Measurements from ENCODE around the gene IRF4. TPM values are rescaled to one million over a fixed set of nuclear protein-coding genes. Genes with fewer than 3 reads are reported as not detected.

Gene IRF4
- total RNA-seq, 1 donor from 2014 or later, result 6.0 TPM

DNA sequence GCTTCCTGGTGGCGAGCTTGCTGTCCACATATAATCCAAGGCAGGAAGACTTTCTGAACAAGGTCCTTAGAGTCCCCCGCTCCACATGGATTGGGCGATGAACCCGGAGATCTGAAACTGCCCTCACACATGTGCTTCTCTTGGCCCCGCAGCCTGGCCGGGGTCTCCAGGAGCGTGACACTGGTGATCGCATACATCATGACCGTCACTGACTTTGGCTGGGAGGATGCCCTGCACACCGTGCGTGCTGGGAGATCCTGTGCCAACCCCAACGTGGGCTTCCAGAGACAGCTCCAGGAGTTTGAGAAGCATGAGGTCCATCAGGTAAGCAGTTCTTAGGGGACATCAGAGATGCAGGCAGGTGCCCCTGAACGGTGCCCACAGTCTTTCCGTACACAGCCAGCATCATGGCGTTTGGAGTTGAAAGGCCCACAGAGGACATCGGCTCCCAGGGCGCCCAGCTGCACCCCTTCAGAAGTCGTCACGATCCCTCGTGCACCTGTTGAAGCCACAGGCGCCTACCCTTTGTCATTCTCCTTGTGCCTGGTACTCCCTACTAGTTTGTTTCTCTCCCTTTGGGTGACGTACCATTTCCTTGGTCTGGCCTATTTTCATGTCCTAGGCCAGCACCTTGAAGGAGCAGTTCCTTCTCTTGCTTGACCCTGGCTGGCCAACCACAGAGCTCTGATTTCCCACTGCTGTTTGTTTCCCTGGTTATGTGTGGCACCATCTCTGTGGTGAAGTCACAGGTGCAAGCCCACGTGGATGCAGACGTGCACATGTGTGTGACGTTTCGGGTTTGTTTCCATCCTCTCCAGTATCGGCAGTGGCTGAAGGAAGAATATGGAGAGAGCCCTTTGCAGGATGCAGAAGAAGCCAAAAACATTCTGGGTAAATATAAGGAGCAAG lies 43.3 kb upstream of the IRF4 start:
- DNase-seq (peak; percentile 45), ATAC-seq (no peak)
- TF ChIP-seq, protein P1, sequence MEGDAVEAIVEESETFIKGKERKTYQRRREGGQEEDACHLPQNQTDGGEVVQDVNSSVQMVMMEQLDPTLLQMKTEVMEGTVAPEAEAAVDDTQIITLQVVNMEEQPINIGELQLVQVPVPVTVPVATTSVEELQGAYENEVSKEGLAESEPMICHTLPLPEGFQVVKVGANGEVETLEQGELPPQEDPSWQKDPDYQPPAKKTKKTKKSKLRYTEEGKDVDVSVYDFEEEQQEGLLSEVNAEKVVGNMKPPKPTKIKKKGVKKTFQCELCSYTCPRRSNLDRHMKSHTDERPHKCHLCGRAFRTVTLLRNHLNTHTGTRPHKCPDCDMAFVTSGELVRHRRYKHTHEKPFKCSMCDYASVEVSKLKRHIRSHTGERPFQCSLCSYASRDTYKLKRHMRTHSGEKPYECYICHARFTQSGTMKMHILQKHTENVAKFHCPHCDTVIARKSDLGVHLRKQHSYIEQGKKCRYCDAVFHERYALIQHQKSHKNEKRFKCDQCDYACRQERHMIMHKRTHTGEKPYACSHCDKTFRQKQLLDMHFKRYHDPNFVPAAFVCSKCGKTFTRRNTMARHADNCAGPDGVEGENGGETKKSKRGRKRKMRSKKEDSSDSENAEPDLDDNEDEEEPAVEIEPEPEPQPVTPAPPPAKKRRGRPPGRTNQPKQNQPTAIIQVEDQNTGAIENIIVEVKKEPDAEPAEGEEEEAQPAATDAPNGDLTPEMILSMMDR (IDR thresholded peaks at IDR 0.05), result no peak
- Histone ChIP-seq H3K27ac (no peak overlapping the region), H3K36me3 (peaks cover 42% of the 10 kb centered on the region), H3K27me3 (ENCODE audit: low read depth) (no peaks in the 10 kb centered on the region), H3K4me1 (no peaks in the 10 kb centered on the region), H3K4me3 (no peak overlapping the region), H3K9me3 (no peaks in the 10 kb centered on the region)
- intact Hi-C loops (cut with DNase I), result no loop called here

DNA sequence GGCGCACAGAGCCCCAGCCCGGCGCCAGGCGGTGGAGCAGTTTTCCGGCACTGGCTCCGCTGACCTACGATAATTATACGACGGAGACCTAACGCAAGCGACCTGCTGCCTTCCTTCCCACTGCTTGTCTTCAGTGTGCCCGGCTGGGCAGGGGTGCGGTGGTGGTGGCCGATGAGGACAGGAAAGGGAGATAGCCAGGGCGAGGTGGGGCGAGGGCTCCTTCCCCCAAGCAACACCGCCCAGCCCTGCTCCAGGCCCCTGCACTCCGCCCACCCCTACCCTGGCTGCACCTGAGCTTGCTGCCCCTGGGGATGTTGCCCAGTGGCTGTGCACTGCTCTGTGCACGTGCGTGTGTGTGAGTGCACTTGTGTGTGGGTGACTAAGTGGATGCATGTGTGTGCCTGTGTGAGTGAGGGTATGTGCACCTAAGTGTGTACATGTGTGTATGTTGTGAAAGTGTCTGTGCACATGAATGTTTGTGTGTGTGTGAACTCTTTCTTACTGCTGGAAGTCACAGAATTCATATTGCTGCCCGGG lies 42.6 kb upstream of the IRF4 start:
- TF ChIP-seq, protein P1 (IDR thresholded peaks at IDR 0.05), result no peak
- Histone ChIP-seq H3K27ac (no peak overlapping the region), H3K36me3 (peaks cover 42% of the 10 kb centered on the region), H3K27me3 (ENCODE audit: low read depth) (no peaks in the 10 kb centered on the region), H3K9me3 (no peaks in the 10 kb centered on the region), H3K4me1 (no peaks in the 10 kb centered on the region), H3K4me3 (no peak overlapping the region)
- ATAC-seq (peak in 1 of 2 donors; percentile 5), DNase-seq (peak; percentile 48)
- intact Hi-C loops (cut with DNase I), result no loop called here

GRCh38 chr6:349491-349921 lies 42.0 kb upstream of the IRF4 start:
- Histone ChIP-seq H3K4me1 (no peaks in the 10 kb centered on the region), H3K27me3 (ENCODE audit: low read depth) (no peaks in the 10 kb centered on the region), H3K36me3 (peaks cover 42% of the 10 kb centered on the region), H3K4me3 (no peak overlapping the region), H3K27ac (no peak overlapping the region), H3K9me3 (no peaks in the 10 kb centered on the region)
- DNase-seq (peak; percentile 43), ATAC-seq (no peak)
- TF ChIP-seq, protein P1 (IDR thresholded peaks at IDR 0.05), result no peak
- intact Hi-C loops (cut with DNase I), result no loop called here

GRCh38 chr6:350371-350770 lies 41.2 kb upstream of the IRF4 start:
- Histone ChIP-seq H3K36me3 (peaks cover 42% of the 10 kb centered on the region), H3K4me3 (no peak overlapping the region), H3K27me3 (ENCODE audit: low read depth) (no peaks in the 10 kb centered on the region), H3K27ac (no peak overlapping the region), H3K4me1 (no peaks in the 10 kb centered on the region), H3K9me3 (no peaks in the 10 kb centered on the region)
- TF ChIP-seq, protein P1 (IDR thresholded peaks at IDR 0.05), result no peak
- no peak for ATAC-seq
- intact Hi-C loops (cut with DNase I), result no loop called here
- no peak for DNase-seq

DNA sequence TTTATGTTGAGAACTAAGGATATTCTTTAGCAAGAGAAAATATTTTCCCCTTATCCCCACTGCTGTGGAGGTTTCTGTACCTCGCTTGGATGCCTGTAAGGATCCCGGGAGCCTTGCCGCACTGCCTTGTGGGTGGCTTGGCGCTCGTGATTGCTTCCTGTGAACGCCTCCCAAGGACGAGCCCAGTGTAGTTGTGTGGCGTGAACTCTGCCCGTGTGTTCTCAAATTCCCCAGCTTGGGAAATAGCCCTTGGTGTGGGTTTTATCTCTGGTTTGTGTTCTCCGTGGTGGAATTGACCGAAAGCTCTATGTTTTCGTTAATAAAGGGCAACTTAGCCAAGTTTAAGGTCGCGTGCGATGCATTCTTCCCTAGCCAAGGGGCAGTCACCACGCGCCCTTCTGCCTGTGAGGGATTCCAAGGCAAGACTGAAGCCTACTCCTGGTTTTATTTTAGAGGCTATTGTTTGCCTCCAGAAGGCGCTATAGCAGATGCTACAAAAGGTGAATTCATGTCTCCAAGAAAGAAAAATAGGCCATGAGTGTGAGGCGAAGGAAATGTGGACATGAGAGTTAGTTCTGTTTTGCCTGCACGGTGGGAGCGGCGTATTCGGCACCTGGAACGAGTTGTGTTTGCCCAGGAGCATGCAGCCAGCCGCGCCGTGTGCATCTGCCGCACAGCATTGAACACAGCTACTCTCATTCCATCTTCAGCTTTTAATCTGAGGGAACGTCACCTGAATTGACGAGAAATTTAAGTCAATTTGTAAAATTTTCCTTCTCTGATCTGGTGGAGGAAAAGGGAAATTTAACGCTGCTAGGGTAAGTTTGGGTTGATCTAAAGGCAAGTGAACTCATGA lies 40.3 kb upstream of the IRF4 start:
- no peaks in the 10 kb centered on the region for H3K9me3 ChIP-seq
- ATAC-seq, result no peak
- TF ChIP-seq, protein P1 (IDR thresholded peaks at IDR 0.05), result no peak
- H3K27ac ChIP-seq, result no peak overlapping the region
- H3K36me3 ChIP-seq, result peaks cover 42% of the 10 kb centered on the region
- intact Hi-C loops (cut with DNase I), result no loop called here
- no peaks in the 10 kb centered on the region for H3K27me3 ChIP-seq (ENCODE audit: low read depth)
- H3K4me3 ChIP-seq, result no peak overlapping the region
- DNase-seq, result peak; percentile 47
- H3K4me1 ChIP-seq, result no peaks in the 10 kb centered on the region
